NCI-H1436 (cell line): ENCODE data around the gene POU3F2.

Source experiments
- DNase-seq: peaks from one replicate; lab custom pipeline; 2025; lab: John Stamatoyannopoulos, UW

Gene POU3F2

DNA sequence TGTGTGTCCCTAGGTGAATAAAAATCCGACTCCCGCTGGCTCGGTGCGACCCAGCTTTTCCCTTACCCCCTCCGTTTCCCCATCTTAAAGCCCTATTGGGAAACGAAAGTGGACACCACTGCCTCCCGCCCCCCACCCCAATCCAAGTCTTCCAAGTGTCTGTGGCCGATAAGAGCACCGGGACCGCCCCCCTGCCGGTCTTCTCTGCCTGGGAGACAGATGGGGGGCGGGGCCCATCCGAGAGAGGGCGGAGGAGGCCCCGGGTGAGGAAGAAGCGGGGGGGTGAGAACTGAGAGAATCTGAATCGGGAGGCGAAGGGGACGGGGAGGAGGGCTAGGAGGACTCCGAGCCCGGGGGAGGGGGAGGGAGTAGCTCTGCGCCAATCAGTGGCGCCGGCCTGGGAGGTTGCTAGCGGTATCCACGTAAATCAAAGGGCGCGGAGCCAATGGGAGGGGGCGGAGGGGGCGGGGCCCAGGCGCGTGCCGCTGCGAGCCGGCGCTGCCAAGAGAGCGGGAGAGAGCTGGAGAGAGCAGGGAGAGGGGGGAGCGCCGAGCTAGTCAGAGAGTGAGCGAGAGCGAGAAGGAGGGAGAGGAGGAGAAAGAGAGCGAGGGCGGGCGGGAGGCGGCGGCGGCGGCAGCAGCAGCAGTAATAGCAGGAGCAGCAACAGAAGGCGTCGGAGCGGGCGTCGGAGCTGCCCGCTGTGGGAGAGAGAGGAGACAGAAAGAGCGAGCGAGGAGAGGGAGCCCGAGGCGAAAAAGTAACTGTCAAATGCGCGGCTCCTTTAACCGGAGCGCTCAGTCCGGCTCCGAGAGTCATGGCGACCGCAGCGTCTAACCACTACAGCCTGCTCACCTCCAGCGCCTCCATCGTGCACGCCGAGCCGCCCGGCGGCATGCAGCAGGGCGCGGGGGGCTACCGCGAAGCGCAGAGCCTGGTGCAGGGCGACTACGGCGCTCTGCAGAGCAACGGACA, at the start of gene POU3F2:
Gene POU3F2, plus strand, starts transcription at position 515 of the 972 bp plus-strand sequence. Its CDS starts 300 bp downstream, at position 815.
- DNase-seq, result peak; percentile 99

DNA sequence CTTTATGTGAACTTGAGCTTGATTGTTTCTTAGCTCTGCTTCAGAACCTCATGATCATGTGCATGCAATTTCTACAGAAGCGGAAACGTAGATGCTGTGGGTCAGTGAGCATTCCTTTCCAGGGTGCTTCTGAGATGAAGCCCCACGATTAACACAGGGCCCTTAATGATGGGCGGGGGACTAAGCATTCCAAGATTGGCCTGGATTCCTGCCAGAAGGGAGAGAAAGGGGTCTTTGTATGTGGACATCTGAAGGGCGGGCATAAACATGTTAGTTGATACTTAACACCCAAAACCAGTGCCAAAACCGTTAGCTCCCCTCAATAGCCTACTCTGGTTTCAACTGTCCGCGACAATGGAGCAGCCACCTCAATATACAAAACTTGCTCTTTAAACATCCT, 46.9 kb upstream of the POU3F2 start:
- DNase-seq, result peak; percentile 37

GRCh38 chr6:98787961-98788360, 46.4 kb upstream of the POU3F2 start:
- DNase-seq, result no peak

DNA sequence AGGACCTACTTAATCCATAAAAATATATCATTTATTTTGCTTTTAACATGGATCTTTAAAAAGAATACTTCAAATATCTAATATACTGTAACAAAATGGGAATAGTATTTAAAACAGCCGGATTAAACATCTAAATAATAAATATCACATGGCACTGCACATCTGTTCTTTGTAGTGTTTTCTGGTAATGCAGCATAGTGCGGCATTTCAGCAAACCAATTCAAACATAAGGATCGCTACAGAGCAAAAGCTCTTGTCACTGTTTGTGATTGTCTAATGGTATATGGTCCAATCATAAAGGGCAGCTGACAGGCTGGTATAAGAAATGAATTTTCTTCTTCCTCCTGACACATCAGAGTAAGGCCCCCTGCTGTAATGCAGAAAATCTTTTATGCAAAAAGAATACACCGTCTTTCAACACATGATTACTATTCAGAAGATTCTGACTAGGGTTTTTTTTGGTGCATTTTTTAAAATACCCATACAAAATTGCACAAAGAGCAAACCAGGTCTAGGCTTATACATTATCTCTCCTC, 40.0 kb upstream of the POU3F2 start:
- DNase-seq, result no peak

GRCh38 chr6:98797217-98797994, 37.0 kb upstream of the POU3F2 start:
- no peak for DNase-seq

DNA sequence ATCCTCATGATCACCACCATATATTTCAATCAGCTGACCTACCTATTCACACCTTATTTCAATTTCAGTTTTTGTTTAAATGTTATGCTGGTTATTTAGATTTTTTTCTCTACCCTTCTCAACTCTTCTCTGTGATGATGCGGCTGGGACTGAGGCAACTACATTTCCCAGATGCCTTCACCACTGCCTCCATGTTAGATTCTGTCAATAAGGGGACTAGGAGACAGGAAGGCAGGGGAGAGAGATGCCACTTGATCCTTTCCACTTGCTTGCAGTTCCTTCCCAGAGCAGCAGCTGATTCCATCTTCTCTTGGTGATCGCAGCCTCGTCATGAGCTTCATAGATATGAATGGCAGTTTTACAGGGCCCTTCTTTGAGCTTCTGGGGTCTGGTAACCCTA, 33.5 kb upstream of the POU3F2 start:
- DNase-seq, result no peak

GRCh38 chr6:98808541-98809210, 25.7 kb upstream of the POU3F2 start:
- no peak for DNase-seq

GRCh38 chr6:98812220-98812619, 22.2 kb upstream of the POU3F2 start:
- DNase-seq, result no peak

GRCh38 chr6:98816799-98817198, 17.6 kb upstream of the POU3F2 start:
- no peak for DNase-seq

- DNase-seq, result no peak
Observed at GRCh38 chr6:98821756-98822405, 12.5 kb upstream of the POU3F2 start.

DNA sequence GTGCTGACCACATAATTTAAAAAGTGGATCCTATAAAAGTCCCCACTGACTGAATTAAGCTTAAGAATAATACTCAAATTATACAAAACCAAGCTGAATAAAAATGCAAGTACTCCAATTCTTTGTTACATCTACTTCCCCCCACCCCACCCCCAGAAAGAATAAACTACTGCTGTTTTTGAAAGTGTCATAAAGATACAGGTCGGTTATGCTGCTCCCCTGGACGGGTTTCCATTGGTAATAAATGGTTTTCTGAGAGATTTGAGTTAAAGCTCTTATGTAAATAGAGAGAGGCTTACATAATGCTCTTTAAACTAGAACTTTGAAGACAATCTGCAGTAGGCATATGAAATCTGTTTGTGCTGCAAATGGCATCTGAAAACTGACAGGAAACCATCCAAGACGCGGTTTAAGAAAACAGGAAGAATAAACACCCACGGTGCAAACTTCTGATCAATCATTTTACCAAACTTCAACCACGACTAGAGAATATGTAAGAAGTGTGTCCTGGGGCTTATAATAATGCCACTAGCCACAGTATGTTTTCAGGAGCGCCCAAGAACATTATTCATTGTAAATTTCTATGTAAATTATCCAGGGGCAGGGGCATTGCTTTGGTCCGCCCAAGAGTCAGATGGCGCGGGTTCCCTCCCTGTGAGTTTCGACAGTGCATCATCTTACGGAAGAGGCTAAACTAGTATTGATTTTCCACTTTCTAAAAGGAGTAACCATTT, 10.8 kb upstream of the POU3F2 start:
- no peak for DNase-seq

DNA sequence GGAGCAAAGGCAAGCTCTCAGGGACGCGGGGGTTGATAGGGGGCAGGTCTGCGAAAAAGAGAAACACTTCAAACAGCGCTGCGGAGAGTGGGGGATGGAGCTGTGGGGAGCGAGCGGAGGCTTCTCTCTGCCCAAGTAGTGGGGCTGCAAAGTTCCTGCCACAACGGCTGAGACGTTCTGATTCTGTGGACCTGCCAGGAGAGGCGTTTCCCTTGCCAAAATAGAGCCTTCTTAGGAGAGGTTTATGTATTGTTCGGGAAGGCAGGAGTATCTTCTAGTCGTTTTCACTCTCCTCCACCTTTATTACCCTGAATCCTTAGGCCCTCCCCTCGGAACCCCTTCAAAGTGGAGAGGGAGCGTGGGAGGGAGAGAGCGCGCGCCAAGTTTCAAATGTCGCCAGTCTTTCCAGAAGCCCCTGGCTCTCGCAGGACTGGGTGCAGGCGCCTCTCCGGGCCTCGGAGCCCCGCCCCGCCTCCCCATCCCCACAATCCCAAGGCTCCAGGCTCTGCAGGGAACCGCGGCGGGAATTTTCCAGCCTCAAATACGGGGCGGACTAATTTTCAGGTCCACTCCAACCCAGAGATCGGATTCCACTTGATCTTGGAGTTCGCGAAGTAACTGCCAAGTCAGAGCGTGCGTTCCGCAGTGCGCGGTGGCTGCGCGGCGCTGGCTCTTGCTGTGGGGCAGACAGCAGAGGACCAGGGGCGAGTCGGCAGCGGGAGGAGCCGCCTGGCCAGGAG, 10.0 kb upstream of the POU3F2 start:
- no peak for DNase-seq

- no peak for DNase-seq
Observed at GRCh38 chr6:98824902-98825599, 9.3 kb upstream of the POU3F2 start.

GRCh38 chr6:98825600-98826230, 8.7 kb upstream of the POU3F2 start:
- no peak for DNase-seq

- peak; percentile 34 for DNase-seq
Observed at GRCh38 chr6:98827295-98828159, 6.8 kb upstream of the POU3F2 start.

GRCh38 chr6:98828211-98828788, 6.1 kb upstream of the POU3F2 start:
- DNase-seq, result no peak

- peak; percentile 69 for DNase-seq
Observed at GRCh38 chr6:98828941-98829411, 5.4 kb upstream of the POU3F2 start.

DNA sequence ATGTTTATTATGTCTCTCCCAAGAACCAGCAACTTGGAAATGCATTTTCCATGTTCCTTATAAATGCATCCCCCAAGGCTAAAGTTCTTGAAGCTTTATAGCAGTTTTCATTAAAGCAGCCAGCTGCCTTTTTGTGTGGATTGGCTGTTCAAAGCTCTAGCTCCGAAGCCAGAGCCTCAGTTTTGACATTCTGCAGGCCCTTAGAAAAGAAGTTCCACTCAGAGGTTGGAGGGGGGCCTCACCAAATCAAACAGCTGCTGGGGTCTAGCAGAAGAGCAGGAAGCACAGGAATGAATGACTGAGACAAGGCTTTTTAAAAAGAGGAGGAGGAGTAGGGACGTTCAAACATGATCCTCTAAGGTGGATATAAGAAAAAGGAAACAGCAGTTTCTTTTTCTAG, 4.2 kb upstream of the POU3F2 start:
- DNase-seq, result no peak
